Adipocyte (in vitro differentiated cells): ENCODE measurements around the gene RRH.
"Not testable (repeated sequence)": the region's sequence is repeated elsewhere in the genome, so short reads cannot be mapped to it uniquely, and the experiment has no call there.

Experiments used
- DNase-seq: peaks from one replicate; pipeline ENCODE4 v3.0.0-alpha.2; 2015; ENCODE audit warnings: low read depth
- H3K27me3 ChIP-seq: replicated peaks from 2 replicates; pipeline ENCODE4 v1.7.0; 2013; ENCODE audit warnings: mild to moderate bottlenecking, low read length, moderate library complexity; ENCODE audit not compliant: control insufficient read depth, insufficient read depth
- H3K36me3 ChIP-seq: 2 replicates; pipeline ENCODE4 v1.7.0; 2013; ENCODE audit warnings: low read length, mild to moderate bottlenecking, moderate library complexity; ENCODE audit not compliant: control insufficient read depth, insufficient read depth, severe bottlenecking
- H3K4me1 ChIP-seq: 2 replicates; pipeline ENCODE4 v1.7.0; 2013; ENCODE audit warnings: mild to moderate bottlenecking, low read length, moderate library complexity; ENCODE audit not compliant: control insufficient read depth, insufficient read depth
- H3K4me3 ChIP-seq: 2 replicates; pipeline ENCODE4 v1.7.0; 2013; ENCODE audit warnings: mild to moderate bottlenecking, low read length, moderate library complexity
- H3K9ac ChIP-seq: 2 replicates; pipeline ENCODE4 v1.7.0; 2013; ENCODE audit warnings: mild to moderate bottlenecking, low read length, moderate library complexity
- H3K9me3 ChIP-seq: 2 replicates; pipeline ENCODE4 v1.7.0; 2013; ENCODE audit warnings: mild to moderate bottlenecking, low read length, moderate library complexity; ENCODE audit not compliant: control insufficient read depth

Gene RRH

GRCh38 chr4:109872950-109873656 is 45.3 kb downstream of the RRH start:
- H3K9me3 ChIP-seq, result no peaks in the 10 kb centered on the region
- H3K36me3 ChIP-seq, result peaks cover 5% of the 10 kb centered on the region

GRCh38 chr4:109873791-109874514 is 46.2 kb downstream of the RRH start:
- Histone ChIP-seq H3K9me3 (no peaks in the 10 kb centered on the region), H3K4me3 (no peak overlapping the region), H3K36me3 (peaks cover 5% of the 10 kb centered on the region), H3K9ac (no peak overlapping the region), H3K27me3 (peaks cover 3% of the 10 kb centered on the region), H3K4me1 (no peaks in the 10 kb centered on the region)
- DNase-seq, result peak; percentile 15

More at GRCh38 chr4:109872950-109873656, 45.3 kb downstream of the RRH start:
- no peak for DNase-seq
- H3K9ac ChIP-seq, result no peak overlapping the region
- H3K4me3 ChIP-seq, result no peak overlapping the region
- no peaks in the 10 kb centered on the region for H3K4me1 ChIP-seq
- no peaks in the 10 kb centered on the region for H3K27me3 ChIP-seq

DNA sequence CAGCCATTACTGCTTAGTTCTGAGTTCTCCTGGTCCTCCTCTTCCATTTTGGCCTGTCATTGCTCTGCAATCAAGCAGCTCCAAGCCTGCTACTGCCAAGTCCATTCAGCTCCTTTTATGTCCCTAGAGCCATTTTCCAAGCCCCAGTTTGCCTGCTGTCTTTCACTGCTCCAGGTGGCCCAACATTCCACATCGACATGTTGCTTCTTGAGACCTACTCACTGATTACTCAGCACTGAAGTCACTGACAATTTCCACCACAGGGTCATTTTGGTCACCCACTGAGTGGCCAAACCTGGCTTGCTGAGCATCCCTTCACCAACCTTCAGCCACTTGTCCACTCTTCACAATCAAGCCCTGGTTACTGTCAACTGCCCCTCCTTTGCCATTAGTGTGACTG is 47.3 kb downstream of the RRH start:
- Histone ChIP-seq H3K4me3 (no peak overlapping the region), H3K27me3 (peaks cover 6% of the 10 kb centered on the region), H3K4me1 (no peaks in the 10 kb centered on the region), H3K9ac (no peak overlapping the region), H3K9me3 (no peaks in the 10 kb centered on the region), H3K36me3 (peaks cover 2% of the 10 kb centered on the region)
- DNase-seq, result no peak

DNA sequence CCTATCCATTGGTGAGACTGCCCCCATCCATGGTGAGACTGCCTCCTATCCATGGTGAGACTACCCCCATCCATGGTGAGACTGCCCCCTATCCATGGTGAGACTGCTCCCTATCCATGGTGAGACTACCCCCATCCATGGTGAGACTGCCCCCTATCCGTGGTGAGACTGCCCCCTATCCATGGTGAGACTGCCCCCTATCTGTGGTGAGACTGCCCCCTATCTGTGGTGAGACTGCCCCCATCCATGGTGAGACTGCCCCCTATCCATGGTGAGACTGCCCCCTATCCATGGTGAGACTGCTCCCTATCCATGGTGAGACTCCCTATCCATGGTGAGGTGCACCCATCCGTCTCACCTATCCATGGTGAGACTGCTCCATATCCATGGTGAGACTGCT is 47.8 kb downstream of the RRH start:
- not testable (repeated sequence) for H3K9me3 ChIP-seq, H3K4me3 ChIP-seq, H3K36me3 ChIP-seq, DNase-seq, H3K4me1 ChIP-seq, H3K27me3 ChIP-seq, H3K9ac ChIP-seq

DNA sequence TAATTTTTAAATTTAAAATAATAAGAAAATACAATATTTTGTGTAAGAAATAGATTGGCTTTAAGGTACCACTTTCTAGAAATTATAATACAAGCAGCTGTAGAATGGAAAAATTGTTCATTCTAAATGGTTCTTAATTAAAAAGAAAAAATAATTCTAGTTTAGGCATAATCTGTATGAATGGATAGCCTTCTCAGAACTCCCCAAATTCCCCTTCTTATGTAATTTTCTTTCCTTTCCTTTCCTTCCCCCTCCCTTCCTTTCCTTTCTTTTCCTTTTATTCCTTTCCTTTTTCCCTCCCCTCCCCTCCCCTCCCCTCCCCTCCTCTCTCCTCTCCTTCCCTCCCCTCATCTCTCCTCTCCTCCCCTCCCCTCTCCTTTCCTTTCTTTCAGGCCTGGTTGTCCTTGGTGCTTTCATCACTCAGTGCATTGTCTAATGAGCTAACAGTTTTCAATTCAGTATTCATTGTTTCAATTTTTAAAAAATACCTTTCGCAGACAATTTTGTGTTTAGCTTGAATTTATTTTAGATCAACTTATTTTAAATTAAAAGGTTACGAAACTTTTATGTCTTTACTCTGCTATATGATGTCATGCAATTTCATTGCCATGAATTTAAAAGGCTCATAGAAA is 49.0 kb downstream of the RRH start:
- Histone ChIP-seq H3K4me1 (no peaks in the 10 kb centered on the region), H3K4me3 (no peak overlapping the region), H3K9me3 (no peaks in the 10 kb centered on the region), H3K27me3 (peaks cover 6% of the 10 kb centered on the region), H3K36me3 (no peaks in the 10 kb centered on the region), H3K9ac (no peak overlapping the region)
- DNase-seq, result no peak

- no peak overlapping the region for H3K9ac ChIP-seq
- no peaks in the 10 kb centered on the region for H3K4me1 ChIP-seq
- no peaks in the 10 kb centered on the region for H3K36me3 ChIP-seq
- H3K9me3 ChIP-seq, result no peaks in the 10 kb centered on the region
- no peak for DNase-seq
- H3K4me3 ChIP-seq, result no peak overlapping the region
- peaks cover 6% of the 10 kb centered on the region for H3K27me3 ChIP-seq
Observed at GRCh38 chr4:109877400-109877799, 49.6 kb downstream of the RRH start.

DNA sequence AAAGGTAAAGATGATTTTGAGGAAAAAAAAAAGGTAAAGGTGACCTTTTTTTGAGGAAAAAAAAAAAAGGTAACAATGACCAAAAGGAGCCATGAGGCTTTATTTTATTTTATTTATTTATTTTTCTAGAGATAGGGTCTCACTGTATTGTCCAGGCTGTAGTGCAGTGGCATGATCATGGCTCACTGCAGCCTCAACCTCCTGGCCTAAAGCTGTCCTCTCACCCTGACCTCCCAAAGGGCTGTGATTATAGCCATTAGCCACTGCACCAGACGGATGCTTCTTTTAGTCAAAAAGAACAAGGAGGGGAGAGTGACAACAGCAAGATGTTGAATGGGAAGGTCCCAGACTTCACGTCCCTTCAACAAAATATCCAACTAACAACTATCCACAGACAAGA is 50.6 kb downstream of the RRH start:
- H3K4me1 ChIP-seq, result no peaks in the 10 kb centered on the region
- no peaks in the 10 kb centered on the region for H3K36me3 ChIP-seq
- H3K9me3 ChIP-seq, result no peaks in the 10 kb centered on the region
- DNase-seq, result no peak
- no peak overlapping the region for H3K9ac ChIP-seq
- no peak overlapping the region for H3K4me3 ChIP-seq
- H3K27me3 ChIP-seq, result peaks cover 6% of the 10 kb centered on the region

DNA sequence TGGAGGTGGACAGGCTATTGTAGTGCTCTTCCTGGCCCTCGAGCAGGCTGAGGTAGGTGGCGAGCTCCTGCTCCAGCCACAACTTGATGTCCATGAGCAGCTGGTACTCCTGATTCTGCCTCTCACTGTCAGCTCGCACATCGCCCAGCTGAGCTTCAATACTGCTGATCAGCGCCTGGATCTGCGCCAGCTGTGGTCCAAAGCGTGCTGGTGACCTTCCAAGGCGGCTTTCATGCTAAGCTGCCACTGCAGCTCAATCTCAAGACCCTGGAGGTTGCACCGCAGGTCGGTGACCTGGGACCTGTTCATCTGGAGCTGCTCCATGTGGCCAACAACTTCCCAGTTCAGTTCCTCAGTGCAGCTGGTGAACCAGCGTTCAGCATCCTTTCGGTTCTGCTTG is 51.3 kb downstream of the RRH start:
- H3K36me3 ChIP-seq, result no peaks in the 10 kb centered on the region
- H3K9ac ChIP-seq, result no peak overlapping the region
- no peaks in the 10 kb centered on the region for H3K9me3 ChIP-seq
- H3K27me3 ChIP-seq, result peaks cover 6% of the 10 kb centered on the region
- no peak for DNase-seq
- no peak overlapping the region for H3K4me3 ChIP-seq
- no peaks in the 10 kb centered on the region for H3K4me1 ChIP-seq

GRCh38 chr4:109879636-109880314 is 52.0 kb downstream of the RRH start:
- Histone ChIP-seq H3K27me3 (peaks cover 6% of the 10 kb centered on the region), H3K9ac (no peak overlapping the region), H3K9me3 (no peaks in the 10 kb centered on the region), H3K4me1 (no peaks in the 10 kb centered on the region), H3K4me3 (no peak overlapping the region), H3K36me3 (no peaks in the 10 kb centered on the region)
- DNase-seq, result no peak

GRCh38 chr4:109886303-109886702 is 58.5 kb downstream of the RRH start:
- DNase-seq, result no peak
- Histone ChIP-seq H3K4me3 (no peak overlapping the region), H3K4me1 (no peaks in the 10 kb centered on the region)

GRCh38 chr4:109887071-109887470 is 59.3 kb downstream of the RRH start:
- no peaks in the 10 kb centered on the region for H3K36me3 ChIP-seq
- H3K27me3 ChIP-seq, result no peaks in the 10 kb centered on the region
- no peaks in the 10 kb centered on the region for H3K9me3 ChIP-seq
- no peak overlapping the region for H3K9ac ChIP-seq
- H3K4me3 ChIP-seq, result no peak overlapping the region
- no peaks in the 10 kb centered on the region for H3K4me1 ChIP-seq
- DNase-seq, result no peak

More at GRCh38 chr4:109886303-109886702, 58.5 kb downstream of the RRH start:
- no peaks in the 10 kb centered on the region for H3K36me3 ChIP-seq
- no peaks in the 10 kb centered on the region for H3K27me3 ChIP-seq
- H3K9me3 ChIP-seq, result no peaks in the 10 kb centered on the region
- H3K9ac ChIP-seq, result no peak overlapping the region
